Ecto neural progenitor cell (in vitro differentiated cells): ENCODE data around the gene SMAD6.
"Not testable (repeated sequence)": the region's sequence is repeated elsewhere in the genome, so short reads cannot be mapped to it uniquely, and the experiment has no call there.

Experiments
- DNase-seq: peaks from one replicate; pipeline ENCODE4 v3.0.0-alpha.2; 2018; ENCODE audit warnings: low spot score

Gene SMAD6

DNA sequence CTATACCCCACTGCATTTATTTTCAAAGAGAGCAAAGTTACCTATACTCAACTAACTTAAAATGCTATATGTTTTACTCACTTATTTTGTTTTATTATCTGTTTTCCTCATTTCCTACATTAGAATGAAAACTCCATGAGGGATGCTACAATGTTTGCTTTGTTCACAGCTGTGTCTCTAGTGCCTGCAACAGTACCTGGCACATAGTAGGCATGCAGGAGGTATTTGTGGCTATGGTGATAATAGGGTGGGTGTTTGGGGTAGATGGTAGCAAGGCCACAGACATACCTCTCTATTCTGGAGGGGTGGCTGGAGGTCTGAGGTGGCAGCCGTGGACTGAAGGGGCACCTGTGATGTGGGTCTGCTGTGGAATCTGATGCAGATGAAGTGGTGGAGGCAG is 24.7 kb upstream of the SMAD6 start:
- DNase-seq, result no peak

DNA sequence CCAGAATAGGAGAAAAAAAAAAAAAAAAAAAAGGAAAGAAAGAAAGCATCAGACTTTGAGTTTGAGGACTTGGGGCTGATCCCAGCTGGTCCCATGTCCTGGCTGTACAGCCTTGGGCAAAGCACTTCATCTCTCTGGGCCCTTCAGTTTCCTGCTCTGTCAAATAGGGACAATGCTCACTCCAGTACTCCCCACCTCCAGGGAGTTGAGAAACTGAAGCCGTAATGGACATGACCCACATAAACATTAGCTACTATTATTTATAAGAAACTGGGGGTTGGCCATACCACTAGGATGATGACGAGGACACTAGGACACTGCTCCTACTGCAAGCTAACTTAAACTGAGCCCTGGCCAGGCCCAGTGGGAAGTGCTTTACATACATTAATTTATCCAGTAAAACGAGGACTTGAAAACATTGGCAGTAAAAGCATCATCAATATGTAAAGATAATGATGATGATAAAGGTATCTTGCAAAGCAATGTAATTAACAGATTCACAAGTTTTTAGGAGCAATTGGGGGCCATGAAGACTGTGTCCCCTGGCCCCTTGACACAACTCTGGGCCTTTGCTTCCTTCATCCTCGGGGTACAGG is 22.9 kb upstream of the SMAD6 start:
- no peak for DNase-seq

GRCh38 chr15:66679657-66680108 is 22.4 kb upstream of the SMAD6 start:
- DNase-seq, result peak; percentile 67

- no peak for DNase-seq
Measured at GRCh38 chr15:66680502-66680901, 21.5 kb upstream of the SMAD6 start.

DNA sequence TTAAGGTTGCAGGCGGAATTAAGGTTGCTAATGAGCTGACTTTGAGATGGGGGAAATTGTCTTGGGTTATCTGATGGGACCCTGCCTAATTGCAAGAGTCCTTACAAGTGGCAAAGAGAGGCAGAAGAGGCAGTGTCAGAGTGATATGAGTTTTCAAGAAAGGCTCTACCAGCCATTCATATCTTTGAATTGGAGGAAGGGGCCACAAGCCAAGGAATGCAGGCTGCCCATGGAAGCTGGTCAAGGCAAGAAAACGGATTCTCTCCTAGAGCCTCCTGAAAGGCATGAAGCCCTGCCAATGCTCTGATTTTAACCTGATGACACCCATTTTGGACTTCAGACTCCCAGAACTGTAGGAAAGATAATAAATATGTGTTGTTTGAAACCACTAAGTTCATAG is 20.6 kb upstream of the SMAD6 start:
- no peak for DNase-seq

DNA sequence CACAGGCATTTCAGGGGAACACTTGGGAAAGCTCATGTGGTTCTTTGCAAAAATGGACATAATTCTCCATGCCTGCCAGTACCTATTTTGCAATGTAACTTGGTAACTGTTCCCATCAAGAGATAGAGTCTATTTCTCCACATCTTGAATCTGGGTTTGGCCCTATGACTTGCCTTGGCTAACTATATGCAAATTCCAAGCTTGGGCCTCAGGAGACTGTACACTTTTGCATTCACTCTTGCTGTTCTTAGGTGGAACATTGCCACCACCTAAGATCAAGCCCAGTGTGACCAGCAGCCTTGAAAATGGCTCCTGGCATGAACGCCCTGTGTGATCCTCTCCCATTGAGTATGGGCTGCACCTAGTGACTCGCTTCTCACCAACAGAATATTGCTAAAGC is 19.8 kb upstream of the SMAD6 start:
- no peak for DNase-seq

GRCh38 chr15:66682865-66683264 is 19.2 kb upstream of the SMAD6 start:
- DNase-seq, result no peak

DNA sequence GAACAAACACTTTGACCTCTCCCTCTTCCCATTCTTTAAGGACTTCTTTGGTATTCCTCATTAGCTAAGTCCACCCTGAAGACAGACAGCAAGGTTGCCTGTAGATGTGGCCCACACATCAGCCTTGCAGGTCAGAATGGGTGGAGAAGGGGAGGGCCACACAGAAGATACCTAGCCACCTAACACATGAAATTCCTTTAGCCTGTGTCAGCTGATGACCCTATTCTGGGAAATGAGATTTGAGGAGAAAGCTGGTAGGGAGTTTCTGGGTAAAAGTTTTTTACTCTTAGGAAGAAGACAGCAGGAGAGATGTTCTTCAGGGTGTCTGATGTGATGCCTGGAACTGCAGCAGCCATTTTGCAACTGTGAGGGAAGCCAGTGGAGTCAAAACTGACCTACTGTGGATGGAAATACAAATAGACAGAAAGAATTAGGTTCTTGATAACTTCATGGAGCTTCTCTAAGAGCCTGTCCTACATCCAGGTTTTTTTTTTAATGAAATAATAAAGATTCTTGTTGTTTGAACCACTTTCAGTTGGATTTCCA is 17.8 kb upstream of the SMAD6 start:
- no peak for DNase-seq

- DNase-seq, result no peak
Measured at GRCh38 chr15:66685638-66686150, 16.3 kb upstream of the SMAD6 start.

GRCh38 chr15:66690912-66691311 is 11.1 kb upstream of the SMAD6 start:
- DNase-seq, result not testable (repeated sequence)

- no peak for DNase-seq
Measured at GRCh38 chr15:66691727-66692126, 10.3 kb upstream of the SMAD6 start.

GRCh38 chr15:66692391-66692790 is 9.6 kb upstream of the SMAD6 start:
- no peak for DNase-seq

GRCh38 chr15:66692808-66693596 is 9.0 kb upstream of the SMAD6 start:
- no peak for DNase-seq

GRCh38 chr15:66696770-66697169 is 5.3 kb upstream of the SMAD6 start:
- DNase-seq, result no peak

GRCh38 chr15:66698318-66698961 is 3.6 kb upstream of the SMAD6 start:
- DNase-seq, result peak; percentile 81

DNA sequence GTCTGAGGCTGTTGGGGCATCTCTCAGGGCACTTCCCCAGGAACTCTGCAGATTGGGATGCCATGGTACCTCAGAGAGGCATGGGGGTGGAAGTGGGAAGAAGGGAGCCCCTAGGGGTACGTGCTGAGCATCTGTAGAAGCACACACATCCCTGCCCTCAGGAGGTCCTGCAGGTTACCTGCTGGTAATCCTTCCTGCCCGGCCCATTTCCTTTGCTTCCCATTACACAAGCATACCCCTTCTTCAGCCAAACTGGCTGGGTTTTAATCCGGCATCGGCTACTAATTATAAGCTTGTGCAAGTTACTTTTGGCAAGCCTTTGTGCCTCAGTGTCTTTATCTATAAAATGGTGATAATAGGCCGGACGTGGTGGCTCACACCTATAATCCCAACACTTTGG is 3.1 kb upstream of the SMAD6 start:
- DNase-seq, result no peak

DNA sequence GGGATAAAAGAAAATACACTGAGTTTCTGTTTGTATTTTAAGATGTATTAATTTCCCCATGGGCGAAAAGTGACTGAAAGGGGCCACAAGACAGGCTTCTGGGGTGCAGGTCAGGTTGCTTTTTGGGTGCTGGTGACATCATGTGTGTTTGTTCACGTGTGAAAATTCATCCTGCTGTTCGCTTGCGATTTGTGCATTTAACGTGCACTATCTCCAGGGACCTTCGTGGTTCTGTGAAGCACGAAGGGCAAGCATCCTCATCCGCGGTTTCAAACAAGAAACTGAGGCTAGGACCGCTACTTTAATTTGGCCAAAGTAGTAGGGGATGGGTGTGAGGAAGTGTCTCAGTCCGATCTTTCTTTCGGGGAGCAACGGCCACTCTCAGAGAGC is 1.6 kb upstream of the SMAD6 start:
- DNase-seq, result no peak

GRCh38 chr15:66700802-66701421 is 1.1 kb upstream of the SMAD6 start:
- peak; percentile 96 for DNase-seq

- peak; percentile 84 for DNase-seq
Measured at GRCh38 chr15:66701422-66702034, 508 bp upstream of the SMAD6 start.

DNA sequence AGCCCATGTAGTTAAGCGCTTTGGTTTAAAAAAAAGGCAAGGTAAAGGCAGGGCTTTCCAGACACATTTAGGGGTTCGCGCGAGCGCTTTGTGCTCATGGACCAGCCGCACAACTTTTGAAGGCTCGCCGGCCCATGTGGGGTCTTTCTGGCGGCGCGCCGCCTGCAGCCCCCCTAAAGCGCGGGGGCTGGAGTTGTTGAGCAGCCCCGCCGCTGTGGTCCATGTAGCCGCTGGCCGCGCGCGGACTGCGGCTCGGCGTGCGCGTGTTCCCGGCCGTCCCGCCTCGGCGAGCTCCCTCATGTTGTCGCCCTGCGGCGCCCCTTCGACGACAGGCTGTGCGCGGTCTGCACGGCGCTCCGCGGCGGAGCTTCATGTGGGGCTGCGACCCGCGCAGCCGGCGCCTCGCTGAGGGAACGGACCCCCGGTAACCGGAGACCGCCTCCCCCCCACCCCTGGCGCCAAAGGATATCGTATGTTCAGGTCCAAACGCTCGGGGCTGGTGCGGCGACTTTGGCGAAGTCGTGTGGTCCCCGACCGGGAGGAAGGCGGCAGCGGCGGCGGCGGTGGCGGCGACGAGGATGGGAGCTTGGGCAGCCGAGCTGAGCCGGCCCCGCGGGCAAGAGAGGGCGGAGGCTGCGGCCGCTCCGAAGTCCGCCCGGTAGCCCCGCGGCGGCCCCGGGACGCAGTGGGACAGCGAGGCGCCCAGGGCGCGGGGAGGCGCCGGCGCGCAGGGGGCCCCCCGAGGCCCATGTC is 927 bp downstream of the SMAD6 start:
- peak; percentile 69 for DNase-seq

GRCh38 chr15:66703540-66703941 is 1.5 kb downstream of the SMAD6 start:
- DNase-seq, result peak; percentile 58
